Putamen (tissue), 1 donor: ENCODE results near the gene GZMM.

Experiments
- DNase-seq: peaks from one replicate; pipeline ENCODE4 v3.0.0-alpha.2; 2016; ENCODE audit warnings: low spot score

GZMM gene

GRCh38 chr19:597406-598315 lies 53.8 kb downstream of the GZMM start:
- DNase-seq = no peak
